SKM-1 treated with dmso at 0.1 percent for 144 hours (cell line): ENCODE measurements around the gene ACO2.
A peak's percentile ranks its signal among the peaks of the same experiment; 100 is the strongest.
"Not testable (repeated sequence)": the region's sequence is repeated elsewhere in the genome, so short reads cannot be mapped to it uniquely, and the experiment has no call there.

Experiments used
- DNase-seq: peaks from one replicate; lab custom pipeline; 2025; ENCODE audit not compliant: unreplicated experiment; lab: John Stamatoyannopoulos, UW

ACO2 gene

GRCh38 chr22:41447435-41448188 lies 21.3 kb upstream of the ACO2 start:
- peak; percentile 19 for DNase-seq

GRCh38 chr22:41448189-41448808 lies 20.6 kb upstream of the ACO2 start:
- peak; percentile 99 for DNase-seq

GRCh38 chr22:41458161-41458728 lies 10.7 kb upstream of the ACO2 start:
- no peak for DNase-seq

- no peak for DNase-seq
Measured at GRCh38 chr22:41459431-41459830, 9.5 kb upstream of the ACO2 start.

GRCh38 chr22:41460071-41460470 lies 8.8 kb upstream of the ACO2 start:
- not testable (repeated sequence) for DNase-seq

- no peak for DNase-seq
Measured at GRCh38 chr22:41461901-41462300, 7.0 kb upstream of the ACO2 start.

- DNase-seq = peak; percentile 46
Measured at GRCh38 chr22:41469218-41469851, 418 bp downstream of the ACO2 start.

- DNase-seq = no peak
Measured at GRCh38 chr22:41470886-41471285, 2.0 kb downstream of the ACO2 start.

GRCh38 chr22:41471568-41471967 lies 2.7 kb downstream of the ACO2 start:
- no peak for DNase-seq

GRCh38 chr22:41474872-41475451 lies 6.0 kb downstream of the ACO2 start:
- DNase-seq = no peak

- DNase-seq = no peak
Measured at GRCh38 chr22:41478473-41478872, 9.6 kb downstream of the ACO2 start.

GRCh38 chr22:41478891-41479521 lies 10.1 kb downstream of the ACO2 start:
- DNase-seq = no peak

- no peak for DNase-seq
Measured at GRCh38 chr22:41479671-41480396, 10.9 kb downstream of the ACO2 start.

- DNase-seq = no peak
Measured at GRCh38 chr22:41480397-41480735, 11.4 kb downstream of the ACO2 start.

- no peak for DNase-seq
Measured at GRCh38 chr22:41481131-41481830, 12.4 kb downstream of the ACO2 start.

- no peak for DNase-seq
Measured at GRCh38 chr22:41481925-41482318, 13.0 kb downstream of the ACO2 start.

GRCh38 chr22:41482319-41482935 lies 13.5 kb downstream of the ACO2 start:
- DNase-seq = no peak

- DNase-seq = no peak
Measured at GRCh38 chr22:41485033-41485432, 16.1 kb downstream of the ACO2 start.
